DND-41 (cell line): ENCODE results near the gene IL1RAPL2.

Experiments used
- ATAC-seq: fragments of 200-7000 bp; cut with Tn5 transposase; 3 replicates; pipeline ENCODE4 v1.9.1; 2021; ENCODE audit warnings: low read depth; ENCODE audit not compliant: insufficient read depth
- DNase-seq: peaks from one replicate; pipeline ENCODE4 v3.0.0-alpha.2; 2020
- H2AFZ ChIP-seq: 2 replicates; pipeline ENCODE4 v1.6.0; 2012; ENCODE audit warnings: low read depth, low read length
- H3K27ac ChIP-seq: 2 replicates; pipeline ENCODE4 v1.5.1; 2012; ENCODE audit warnings: low read length, inconsistent platforms
- H3K27me3 ChIP-seq: fragments of 200-600 bp; sonication (generic); 2 replicates; pipeline ENCODE4 v1.6.0; 2012; ENCODE audit warnings: low read length, mild to moderate bottlenecking, inconsistent platforms; ENCODE audit not compliant: insufficient read depth, poor library complexity
- H3K36me3 ChIP-seq: 2 replicates; pipeline ENCODE4 v1.5.1; 2012; ENCODE audit warnings: low read length, inconsistent platforms; ENCODE audit not compliant: insufficient read depth
- H3K4me1 ChIP-seq: 2 replicates; pipeline ENCODE4 v1.5.1; 2012; ENCODE audit warnings: mild to moderate bottlenecking, low read length; ENCODE audit not compliant: insufficient read depth
- H3K4me2 ChIP-seq: 2 replicates; pipeline ENCODE4 v1.6.0; 2012; ENCODE audit warnings: mild to moderate bottlenecking, moderate library complexity, low read length, inconsistent platforms; ENCODE audit not compliant: insufficient read depth
- H3K4me3 ChIP-seq, 2 experiments: fragments of 200-600 bp in 1 of 2; shearing (Covaris generic) in 1 of 2; 2 replicates each; pipeline ENCODE4 v1.5.1; 2012 to 2016; ENCODE audit warnings: inconsistent platforms in 2 of 2, low read length in 2 of 2, mild to moderate bottlenecking in 2 of 2, low read depth in 1 of 2, moderate library complexity in 1 of 2
- H3K79me2 ChIP-seq: 2 replicates; pipeline ENCODE4 v1.6.0; 2012; ENCODE audit warnings: low read length, inconsistent platforms; ENCODE audit not compliant: insufficient read depth
- H3K9ac ChIP-seq: 2 replicates; pipeline ENCODE4 v1.6.0; 2012; ENCODE audit warnings: low read depth, mild to moderate bottlenecking, inconsistent platforms, low read length, moderate library complexity
- H3K9me3 ChIP-seq: 2 replicates; pipeline ENCODE4 v1.5.1; 2012; ENCODE audit warnings: low read length, moderate library complexity, mild to moderate bottlenecking, inconsistent platforms; ENCODE audit not compliant: insufficient read depth, severe bottlenecking
- H4K20me1 ChIP-seq: 2 replicates; pipeline ENCODE4 v1.6.0; 2012; ENCODE audit warnings: low read length; ENCODE audit not compliant: insufficient read depth
- EZH2 ChIP-seq: IDR thresholded peaks from 3 replicates; pipeline ENCODE4 v1.6.1; 2012; ENCODE audit warnings: borderline replicate concordance, low read depth, mild to moderate bottlenecking, moderate library complexity, low read length, inconsistent platforms; ENCODE audit not compliant: severe bottlenecking
- TF ChIP-seq, protein P1 (sequence below): IDR thresholded peaks from 2 replicates; pipeline ENCODE4 v1.5.1; 2012; ENCODE audit warnings: borderline replicate concordance, low read length, moderate library complexity, mild to moderate bottlenecking; ENCODE audit not compliant: poor library complexity, severe bottlenecking; ENCODE audit errors: extremely low read depth

Gene IL1RAPL2

GRCh38 chrX:105006996-105007395, 441.0 kb downstream of the IL1RAPL2 start:
- Histone ChIP-seq H3K27ac (no peak overlapping the region), H2AFZ (no peak overlapping the region), H3K27me3 (no peaks in the 10 kb centered on the region), H3K9me3 (no peaks in the 10 kb centered on the region), H3K9ac (no peak overlapping the region), H3K4me3 (no peak overlapping the region), H3K79me2 (no peaks in the 10 kb centered on the region), H3K4me2 (no peak overlapping the region), H3K4me1 (no peaks in the 10 kb centered on the region), H3K36me3 (no peaks in the 10 kb centered on the region), H4K20me1 (no peaks in the 10 kb centered on the region)
- TF ChIP-seq, protein P1, sequence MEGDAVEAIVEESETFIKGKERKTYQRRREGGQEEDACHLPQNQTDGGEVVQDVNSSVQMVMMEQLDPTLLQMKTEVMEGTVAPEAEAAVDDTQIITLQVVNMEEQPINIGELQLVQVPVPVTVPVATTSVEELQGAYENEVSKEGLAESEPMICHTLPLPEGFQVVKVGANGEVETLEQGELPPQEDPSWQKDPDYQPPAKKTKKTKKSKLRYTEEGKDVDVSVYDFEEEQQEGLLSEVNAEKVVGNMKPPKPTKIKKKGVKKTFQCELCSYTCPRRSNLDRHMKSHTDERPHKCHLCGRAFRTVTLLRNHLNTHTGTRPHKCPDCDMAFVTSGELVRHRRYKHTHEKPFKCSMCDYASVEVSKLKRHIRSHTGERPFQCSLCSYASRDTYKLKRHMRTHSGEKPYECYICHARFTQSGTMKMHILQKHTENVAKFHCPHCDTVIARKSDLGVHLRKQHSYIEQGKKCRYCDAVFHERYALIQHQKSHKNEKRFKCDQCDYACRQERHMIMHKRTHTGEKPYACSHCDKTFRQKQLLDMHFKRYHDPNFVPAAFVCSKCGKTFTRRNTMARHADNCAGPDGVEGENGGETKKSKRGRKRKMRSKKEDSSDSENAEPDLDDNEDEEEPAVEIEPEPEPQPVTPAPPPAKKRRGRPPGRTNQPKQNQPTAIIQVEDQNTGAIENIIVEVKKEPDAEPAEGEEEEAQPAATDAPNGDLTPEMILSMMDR, result no peak
- no peak for TF ChIP-seq EZH2
- ATAC-seq (no peak), DNase-seq (no peak)

- Histone ChIP-seq H3K9me3 (no peaks in the 10 kb centered on the region), H3K4me1 (no peaks in the 10 kb centered on the region), H3K27ac (no peak overlapping the region), H2AFZ (no peak overlapping the region), H4K20me1 (no peaks in the 10 kb centered on the region), H3K4me2 (no peak overlapping the region), H3K4me3 (no peak overlapping the region), H3K36me3 (no peaks in the 10 kb centered on the region), H3K9ac (no peak overlapping the region), H3K79me2 (no peaks in the 10 kb centered on the region), H3K27me3 (no peaks in the 10 kb centered on the region)
- DNase-seq (no peak), ATAC-seq (no peak)
- TF ChIP-seq, protein P1, result no peak
- no peak for TF ChIP-seq EZH2
Measured at GRCh38 chrX:105013719-105014118, 447.7 kb downstream of the IL1RAPL2 start.

DNA sequence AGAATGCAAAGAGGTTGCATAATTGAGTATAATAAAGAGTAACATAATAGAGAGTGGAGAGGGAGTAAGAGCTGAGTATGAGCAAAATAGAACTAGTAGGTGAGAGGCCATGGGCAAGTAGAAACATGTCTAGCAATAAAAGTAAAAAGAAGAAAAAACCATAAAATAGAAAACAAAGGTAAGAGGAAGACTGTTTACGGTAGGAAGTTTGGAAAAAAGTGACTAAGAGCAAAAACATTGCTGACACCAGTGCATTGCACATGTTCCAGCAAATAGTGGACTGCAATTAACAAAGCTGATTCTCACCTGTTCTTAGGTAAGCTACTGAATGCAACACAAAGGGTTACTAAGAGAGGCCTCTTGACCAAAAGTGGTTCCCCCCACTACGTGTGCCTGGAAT, 451.6 kb downstream of the IL1RAPL2 start:
- DNase-seq, result no peak

More for the DNA sequence above, 451.6 kb downstream of the IL1RAPL2 start:
- no peaks in the 10 kb centered on the region for H3K9me3 ChIP-seq
- no peaks in the 10 kb centered on the region for H3K36me3 ChIP-seq
- H3K27me3 ChIP-seq, result no peaks in the 10 kb centered on the region
- no peak overlapping the region for H3K9ac ChIP-seq
- no peak overlapping the region for H3K4me2 ChIP-seq
- no peak overlapping the region for H3K27ac ChIP-seq
- TF ChIP-seq, protein P1, result no peak
- TF ChIP-seq EZH2, result no peak
- no peak for ATAC-seq
- no peak overlapping the region for H2AFZ ChIP-seq
- no peak overlapping the region for H3K4me3 ChIP-seq
- H3K4me1 ChIP-seq, result no peaks in the 10 kb centered on the region
- no peaks in the 10 kb centered on the region for H3K79me2 ChIP-seq
- H4K20me1 ChIP-seq, result no peaks in the 10 kb centered on the region
